ENCODE measurements around the gene MAN2B2.

MAN2B2 gene

DNA sequence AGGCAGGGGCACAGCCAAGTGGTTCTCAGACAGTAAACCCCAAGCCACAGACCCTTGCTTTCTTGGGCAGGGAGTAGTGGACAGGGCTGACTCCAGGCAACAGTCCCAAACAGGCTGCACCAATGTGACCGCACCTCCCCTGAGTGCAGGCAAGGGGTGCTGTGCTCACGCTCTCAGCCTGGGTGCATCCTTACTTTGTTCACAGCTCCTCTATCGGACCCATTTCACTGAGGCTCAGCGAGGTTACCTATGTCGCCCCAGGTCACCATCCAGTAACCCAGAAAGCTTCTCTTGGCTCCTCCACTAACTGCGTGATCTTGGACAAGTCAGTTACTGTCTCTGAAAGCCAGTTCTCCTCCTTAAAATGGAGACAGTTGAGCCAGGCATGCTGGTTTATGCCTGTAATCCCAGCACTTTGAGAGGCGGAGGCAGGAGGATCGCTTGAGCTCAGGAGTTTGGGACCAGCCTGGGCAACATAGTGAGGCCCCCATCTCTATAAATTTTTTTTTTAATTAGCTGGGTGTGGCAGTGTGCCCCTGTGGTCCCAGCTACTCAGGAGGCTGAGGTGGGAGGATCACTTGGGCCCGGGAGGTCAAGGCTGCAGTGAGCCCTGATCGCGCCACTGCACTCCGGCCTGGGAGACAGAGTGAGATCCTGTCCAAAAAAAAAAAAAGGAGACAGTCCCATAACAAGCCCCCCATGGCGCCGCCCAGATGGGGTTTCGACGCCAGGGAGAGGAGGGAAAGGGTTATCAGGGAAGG lies 823 bp upstream of the MAN2B2 start:
- FAIRE-seq (no peak), DNase-seq (ENCODE audit: insufficient read length, low spot score) (no peak)
- TF ChIP-seq CTCF (IDR thresholded peaks at IDR 0.05; ENCODE audit: insufficient read depth, missing control alignments), result no peak

GRCh38 chr4:6575503-6576240 lies 683 bp downstream of the MAN2B2 start:
- FAIRE-seq, result no peak
- TF ChIP-seq CTCF (IDR thresholded peaks at IDR 0.05; ENCODE audit: insufficient read depth, missing control alignments), result no peak
- no peak for DNase-seq (ENCODE audit: insufficient read length, low spot score)

DNA sequence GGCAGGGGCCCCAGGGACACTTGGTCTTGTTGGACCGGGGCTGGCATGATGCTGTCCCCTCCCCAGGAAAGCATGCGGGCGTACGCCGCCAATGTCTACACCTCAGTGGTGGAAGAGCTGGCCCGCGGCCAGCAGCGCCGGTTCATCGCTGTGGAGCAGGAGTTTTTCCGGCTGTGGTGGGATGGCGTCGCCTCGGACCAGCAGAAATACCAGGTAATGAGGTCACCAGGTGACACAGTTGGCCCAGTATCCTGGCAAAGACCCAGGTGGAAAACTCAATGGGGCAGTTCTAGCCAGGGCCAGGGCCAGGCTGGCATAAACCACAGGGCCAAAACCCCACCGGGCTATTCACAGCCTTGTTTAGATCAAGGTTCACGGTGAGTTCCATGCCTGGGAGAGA lies 1.5 kb downstream of the MAN2B2 start:
- FAIRE-seq (no peak), DNase-seq (ENCODE audit: insufficient read length, low spot score) (no peak)
- no peak for TF ChIP-seq CTCF (IDR thresholded peaks at IDR 0.05; ENCODE audit: insufficient read depth, missing control alignments)

GRCh38 chr4:6576932-6577331 lies 1.9 kb downstream of the MAN2B2 start:
- no peak for FAIRE-seq
- no peak for TF ChIP-seq CTCF (IDR thresholded peaks at IDR 0.05; ENCODE audit: insufficient read depth, missing control alignments)

DNA sequence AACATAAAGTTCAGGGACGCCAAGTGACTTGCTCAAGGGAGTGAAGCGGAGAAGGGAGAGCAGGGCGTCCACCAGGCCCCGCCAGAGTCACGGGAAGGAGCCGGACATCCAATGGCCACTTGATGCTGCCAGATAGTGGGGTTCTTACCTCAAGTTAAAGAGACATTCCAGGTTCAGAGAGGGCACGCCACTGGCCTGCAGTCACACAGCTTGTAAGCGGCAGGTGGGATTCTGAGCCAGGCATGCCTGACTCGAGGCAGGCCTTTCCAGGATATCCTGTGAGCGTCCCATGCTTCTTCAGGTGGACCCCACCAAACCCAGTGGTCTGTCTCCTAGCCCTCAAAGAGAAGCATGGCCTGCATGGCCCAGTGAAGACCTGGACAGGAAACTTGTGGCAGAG lies 2.4 kb downstream of the MAN2B2 start:
- DNase-seq (ENCODE audit: insufficient read length, low spot score) (no peak), FAIRE-seq (no peak)
- no peak for TF ChIP-seq CTCF (IDR thresholded peaks at IDR 0.05; ENCODE audit: insufficient read depth, missing control alignments)

More at GRCh38 chr4:6576932-6577331, 1.9 kb downstream of the MAN2B2 start:
- DNase-seq (ENCODE audit: insufficient read length, low spot score), result no peak

GRCh38 chr4:6578221-6578620 lies 3.2 kb downstream of the MAN2B2 start:
- DNase-seq (ENCODE audit: insufficient read length, low spot score) (no peak), FAIRE-seq (no peak)
- no peak for TF ChIP-seq CTCF (IDR thresholded peaks at IDR 0.05; ENCODE audit: insufficient read depth, missing control alignments)

DNA sequence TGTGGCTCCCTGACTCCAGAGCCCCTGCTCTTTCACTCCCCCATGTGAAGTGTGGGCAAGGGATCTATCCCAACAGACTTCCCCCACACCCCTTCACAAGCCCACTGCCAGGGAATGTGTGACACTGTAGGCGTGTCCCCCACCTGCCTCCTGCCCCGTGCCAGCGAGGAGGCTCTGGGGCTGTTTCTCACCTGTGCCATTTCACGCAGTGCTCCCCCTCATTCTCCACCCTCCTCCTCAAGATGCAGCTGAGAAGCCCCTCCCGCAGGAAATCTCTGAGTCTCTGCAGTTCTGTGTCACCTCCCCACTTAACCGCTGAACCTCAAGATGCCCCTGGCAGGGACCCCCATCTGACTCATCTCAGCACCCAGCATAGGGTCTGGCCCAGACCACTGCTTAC lies 5.4 kb downstream of the MAN2B2 start:
- no peak for DNase-seq (ENCODE audit: insufficient read length, low spot score)
- no peak for FAIRE-seq
- TF ChIP-seq CTCF (IDR thresholded peaks at IDR 0.05; ENCODE audit: insufficient read depth, missing control alignments), result no peak
